HFFc6 (cell line): ENCODE data around the gene PTGER3. TPM values are rescaled to one million over a fixed set of nuclear protein-coding genes. Genes with fewer than 3 reads are reported as not detected.

Experiments used
- DNase-seq: peaks from one replicate; pipeline ENCODE4 v3.0.0-alpha.2; 2018
- H3K27ac Mint-ChIP-seq: 2 replicates; pipeline ENCODE4 v1.8.0; 2020; ENCODE audit warnings: mild to moderate bottlenecking, mixed read lengths
- H3K27me3 Mint-ChIP-seq: 2 replicates; pipeline ENCODE4 v1.8.0; 2021; ENCODE audit warnings: mild to moderate bottlenecking, moderate library complexity, mixed read lengths; ENCODE audit not compliant: insufficient read depth
- H3K36me3 Mint-ChIP-seq: 2 replicates; pipeline ENCODE4 v1.8.0; 2021; ENCODE audit warnings: low read depth, mixed read lengths
- H3K4me1 Mint-ChIP-seq: 2 replicates; pipeline ENCODE4 v1.8.0; 2020; ENCODE audit warnings: low read depth, mixed read lengths
- H3K4me3 Mint-ChIP-seq: 2 replicates; pipeline ENCODE4 v1.8.0; 2020; ENCODE audit warnings: mild to moderate bottlenecking, moderate library complexity, mixed read lengths
- H3K9me3 Mint-ChIP-seq: 2 replicates; pipeline ENCODE4 v1.8.0; 2020; ENCODE audit warnings: mild to moderate bottlenecking, mixed read lengths
- CTCF ChIP-seq: fragments of 200-600 bp; sonication (generic); IDR thresholded peaks from 2 replicates; pipeline ENCODE4 v1.5.0; 2021; ENCODE audit warnings: antibody characterized with exemption, mild to moderate bottlenecking
- total RNA-seq, 6 experiments: library from RNA; stranded (reverse); fragmentation: NEBNext Ultra II Directional; extraction: Animal tissue kit (Norgen Biotek cat#: 25700); gene quantifications; 2 replicates in 1 of 6; 3 replicates in 5 of 6; pipeline ENCODE4 v1.2.3, GENCODE V29; 2021

Gene PTGER3
- total RNA-seq, 6 experiments from 2014 or later, result 0.40 to 2.1 (median 0.54) TPM

- DNase-seq, result no peak
- H3K27ac Mint-ChIP-seq, result no peak overlapping the region
- H3K4me3 Mint-ChIP-seq, result no peak overlapping the region
- H3K4me1 Mint-ChIP-seq, result no peaks in the 10 kb centered on the region; the same call in 1 of the 2 replicates
- no peak for TF ChIP-seq CTCF
- no peaks in the 10 kb centered on the region for H3K9me3 Mint-ChIP-seq
- no peaks in the 10 kb centered on the region for H3K36me3 Mint-ChIP-seq
- peaks cover 7% of the 10 kb centered on the region; the same call in 1 of the 2 replicates for H3K27me3 Mint-ChIP-seq
Observed at GRCh38 chr1:71023515-71023914, 24.1 kb downstream of the PTGER3 start.

GRCh38 chr1:71019233-71019969 lies 28.2 kb downstream of the PTGER3 start:
- no peak for TF ChIP-seq CTCF
- H3K27me3 Mint-ChIP-seq, result peaks cover 5% of the 10 kb centered on the region; the same call in 1 of the 2 replicates

GRCh38 chr1:71018791-71019190 lies 28.8 kb downstream of the PTGER3 start:
- H3K27ac Mint-ChIP-seq, result no peak overlapping the region
- no peaks in the 10 kb centered on the region for H3K36me3 Mint-ChIP-seq
- H3K4me3 Mint-ChIP-seq, result no peak overlapping the region
- peaks cover 5% of the 10 kb centered on the region; the same call in 1 of the 2 replicates for H3K27me3 Mint-ChIP-seq
- DNase-seq, result no peak
- TF ChIP-seq CTCF, result no peak
- no peaks in the 10 kb centered on the region; the same call in 1 of the 2 replicates for H3K4me1 Mint-ChIP-seq
- H3K9me3 Mint-ChIP-seq, result no peaks in the 10 kb centered on the region

More at GRCh38 chr1:71019233-71019969, 28.2 kb downstream of the PTGER3 start:
- H3K4me3 Mint-ChIP-seq, result no peak overlapping the region
- no peaks in the 10 kb centered on the region; the same call in 1 of the 2 replicates for H3K4me1 Mint-ChIP-seq
- no peaks in the 10 kb centered on the region for H3K9me3 Mint-ChIP-seq
- no peak for DNase-seq
- H3K27ac Mint-ChIP-seq, result no peak overlapping the region
- H3K36me3 Mint-ChIP-seq, result no peaks in the 10 kb centered on the region

- H3K36me3 Mint-ChIP-seq, result no peaks in the 10 kb centered on the region
- H3K27ac Mint-ChIP-seq, result no peak overlapping the region
- DNase-seq, result no peak
- no peaks in the 10 kb centered on the region; the same call in 1 of the 2 replicates for H3K4me1 Mint-ChIP-seq
- no peak overlapping the region for H3K4me3 Mint-ChIP-seq
- no peak for TF ChIP-seq CTCF
- H3K9me3 Mint-ChIP-seq, result no peaks in the 10 kb centered on the region
- peaks cover 5% of the 10 kb centered on the region; the same call in 1 of the 2 replicates for H3K27me3 Mint-ChIP-seq
Observed at GRCh38 chr1:71015745-71016144, 31.9 kb downstream of the PTGER3 start.

- no peak for TF ChIP-seq CTCF
- H3K27ac Mint-ChIP-seq, result no peak overlapping the region
- no peak overlapping the region for H3K4me3 Mint-ChIP-seq
- no peaks in the 10 kb centered on the region for H3K9me3 Mint-ChIP-seq
- no peaks in the 10 kb centered on the region; the same call in 1 of the 2 replicates for H3K4me1 Mint-ChIP-seq
- peaks cover under 1% of the 10 kb centered on the region; the same call in 1 of the 2 replicates for H3K27me3 Mint-ChIP-seq
- DNase-seq, result peak; percentile 41
- no peaks in the 10 kb centered on the region for H3K36me3 Mint-ChIP-seq
Observed at GRCh38 chr1:71014178-71014579, 33.4 kb downstream of the PTGER3 start.
